Neutrophil (primary cell): ENCODE measurements around the gene FASTKD1.
"Not testable (repeated sequence)": the region's sequence is repeated elsewhere in the genome, so short reads cannot be mapped to it uniquely, and the experiment has no call there.

ENCODE experiments used
- H3K27ac ChIP-seq: fragments of 200-600 bp; sonication (generic); 2 replicates; pipeline ENCODE4 v1.5.1; 2016; ENCODE audit warnings: mild to moderate bottlenecking, moderate library complexity
- H3K27me3 ChIP-seq: fragments of 200-600 bp; sonication (generic); 2 replicates; pipeline ENCODE4 v1.6.0; 2016; ENCODE audit warnings: mild to moderate bottlenecking
- H3K36me3 ChIP-seq: fragments of 200-600 bp; sonication (generic); 2 replicates; pipeline ENCODE4 v1.5.1; 2017
- H3K4me1 ChIP-seq, 2 experiments: fragments of 200-600 bp in 1 of 2; sonication (generic) in 1 of 2; 1 replicate in 1 of 2; 2 replicates in 1 of 2; pipeline versions ENCODE4 v1.5.1 to v1.6.1; 2013 to 2016; ENCODE audit warnings: low read depth in 1 of 2, low read length in 1 of 2, mild to moderate bottlenecking in 1 of 2, moderate library complexity in 1 of 2; ENCODE audit not compliant: control insufficient read depth in 1 of 2, insufficient read depth in 1 of 2
- H3K4me3 ChIP-seq, 2 experiments: fragments of 200-600 bp in 1 of 2; sonication (generic) in 1 of 2; 1 replicate in 1 of 2; 2 replicates in 1 of 2; pipeline ENCODE4 v1.5.1; 2013 to 2016; ENCODE audit warnings: low read depth in 1 of 2, low read length in 1 of 2, mild to moderate bottlenecking in 1 of 2, moderate library complexity in 1 of 2
- H3K9me3 ChIP-seq: fragments of 200-600 bp; sonication (generic); 2 replicates; pipeline ENCODE4 v1.5.1; 2016
- CTCF ChIP-seq: fragments of 200-600 bp; sonication (generic); IDR thresholded peaks from 2 replicates; pipeline ENCODE4 v1.5.1; 2016; ENCODE audit warnings: antibody characterized with exemption

FASTKD1 gene

GRCh38 chr2:169565686-169566085, 8.0 kb downstream of the FASTKD1 start:
- H3K36me3 ChIP-seq: no peaks in the 10 kb centered on the region
- H3K27ac ChIP-seq: no peak overlapping the region
- H3K4me3 ChIP-seq: no peak overlapping the region
- no peak for TF ChIP-seq CTCF
- no peaks in the 10 kb centered on the region for H3K9me3 ChIP-seq
- no peaks in the 10 kb centered on the region for H3K4me1 ChIP-seq
- no peaks in the 10 kb centered on the region for H3K27me3 ChIP-seq

- Histone ChIP-seq H3K27ac (no peak overlapping the region), H3K4me1 (no peaks in the 10 kb centered on the region), H3K9me3 (no peaks in the 10 kb centered on the region), H3K27me3 (no peaks in the 10 kb centered on the region), H3K36me3 (no peaks in the 10 kb centered on the region), H3K4me3 (no peak overlapping the region)
- TF ChIP-seq CTCF: no peak
Observed at GRCh38 chr2:169562519-169562918, 11.1 kb downstream of the FASTKD1 start.

DNA sequence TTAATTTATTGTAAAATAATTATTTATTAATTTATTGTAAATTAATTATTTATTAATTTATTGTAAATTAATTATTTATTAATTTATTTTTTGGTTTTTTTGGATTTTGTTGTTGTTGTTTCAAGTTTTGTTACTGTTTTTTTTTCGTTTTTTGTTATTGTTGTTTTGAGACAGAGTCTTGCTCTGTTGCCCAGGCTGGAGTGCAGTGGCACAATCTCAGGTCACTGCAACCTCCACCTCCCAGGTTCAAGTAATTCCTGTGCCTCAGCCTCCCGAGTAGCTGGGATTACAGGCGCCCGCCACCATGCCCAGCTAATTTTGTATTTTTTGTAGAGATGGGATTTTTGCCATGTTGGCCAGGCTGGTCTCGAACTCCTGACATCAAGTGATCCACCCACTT, 11.6 kb downstream of the FASTKD1 start:
- H3K9me3 ChIP-seq, H3K4me1 ChIP-seq, H3K4me3 ChIP-seq, H3K27me3 ChIP-seq, H3K36me3 ChIP-seq, H3K27ac ChIP-seq: not testable (repeated sequence)

DNA sequence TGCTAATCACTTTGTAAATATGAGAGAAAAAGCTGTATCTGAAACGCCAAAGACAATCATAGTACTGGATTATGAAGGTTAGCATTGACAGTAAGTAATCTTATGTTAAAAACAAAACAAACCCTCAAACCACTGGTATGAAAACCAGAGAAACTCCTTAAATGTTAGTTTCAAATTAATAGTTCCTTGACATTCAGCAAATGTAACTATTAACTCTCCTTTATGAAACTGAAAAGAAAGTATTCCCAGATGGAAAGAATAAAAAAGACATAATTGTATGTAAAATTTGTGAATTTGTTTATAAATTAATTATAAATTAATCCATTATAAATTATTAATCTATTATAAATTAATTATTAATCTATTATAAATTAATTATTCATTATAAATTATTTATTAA, 12.3 kb downstream of the FASTKD1 start:
- H3K27me3 ChIP-seq: no peaks in the 10 kb centered on the region
- H3K4me1 ChIP-seq: no peaks in the 10 kb centered on the region
- no peak overlapping the region for H3K27ac ChIP-seq
- no peaks in the 10 kb centered on the region for H3K36me3 ChIP-seq
- H3K9me3 ChIP-seq: no peaks in the 10 kb centered on the region
- no peak overlapping the region for H3K4me3 ChIP-seq
- TF ChIP-seq CTCF: no peak

DNA sequence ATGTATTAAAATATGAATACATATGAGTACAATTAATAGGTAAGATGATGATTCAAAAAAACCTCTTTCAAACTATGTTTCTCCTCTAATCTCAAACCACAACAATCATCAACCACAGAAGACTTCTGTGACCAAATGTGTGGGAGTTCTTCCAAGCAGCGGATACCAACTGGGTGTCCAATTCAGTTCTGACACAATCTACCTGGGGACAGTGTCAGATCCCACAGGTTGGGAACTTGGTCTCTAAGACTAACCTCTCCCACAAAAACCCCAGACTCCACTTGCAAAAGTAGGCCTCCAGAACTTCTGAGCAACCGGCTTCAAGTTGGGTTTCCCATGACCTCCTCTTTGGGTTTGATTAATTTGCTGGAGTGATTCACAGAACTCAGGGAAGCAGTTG, 26.9 kb downstream of the FASTKD1 start:
- H3K27ac ChIP-seq: no peak overlapping the region
- no peaks in the 10 kb centered on the region for H3K4me1 ChIP-seq
- no peak overlapping the region for H3K4me3 ChIP-seq
- H3K27me3 ChIP-seq: no peaks in the 10 kb centered on the region
- H3K36me3 ChIP-seq: no peaks in the 10 kb centered on the region
- H3K9me3 ChIP-seq: no peaks in the 10 kb centered on the region
- TF ChIP-seq CTCF: no peak

- Histone ChIP-seq H3K4me1 (no peaks in the 10 kb centered on the region), H3K4me3 (no peak overlapping the region), H3K36me3 (no peaks in the 10 kb centered on the region), H3K27me3 (no peaks in the 10 kb centered on the region), H3K27ac (no peak overlapping the region), H3K9me3 (no peaks in the 10 kb centered on the region)
- no peak for TF ChIP-seq CTCF
Observed at GRCh38 chr2:169542433-169542832, 31.2 kb downstream of the FASTKD1 start.
